SW480 (cell line): Measurements from ENCODE around the gene MAP3K21.
A peak's percentile ranks its signal among the peaks of the same experiment; 100 is the strongest.

Experiments used
- DNase-seq: peaks from one replicate; pipeline ENCODE4 v3.0.0-alpha.2; 2016; ENCODE audit warnings: low spot score

MAP3K21 gene

GRCh38 chr1:233326319-233326718 lies 1.2 kb upstream of the MAP3K21 start:
- DNase-seq: no peak

DNA sequence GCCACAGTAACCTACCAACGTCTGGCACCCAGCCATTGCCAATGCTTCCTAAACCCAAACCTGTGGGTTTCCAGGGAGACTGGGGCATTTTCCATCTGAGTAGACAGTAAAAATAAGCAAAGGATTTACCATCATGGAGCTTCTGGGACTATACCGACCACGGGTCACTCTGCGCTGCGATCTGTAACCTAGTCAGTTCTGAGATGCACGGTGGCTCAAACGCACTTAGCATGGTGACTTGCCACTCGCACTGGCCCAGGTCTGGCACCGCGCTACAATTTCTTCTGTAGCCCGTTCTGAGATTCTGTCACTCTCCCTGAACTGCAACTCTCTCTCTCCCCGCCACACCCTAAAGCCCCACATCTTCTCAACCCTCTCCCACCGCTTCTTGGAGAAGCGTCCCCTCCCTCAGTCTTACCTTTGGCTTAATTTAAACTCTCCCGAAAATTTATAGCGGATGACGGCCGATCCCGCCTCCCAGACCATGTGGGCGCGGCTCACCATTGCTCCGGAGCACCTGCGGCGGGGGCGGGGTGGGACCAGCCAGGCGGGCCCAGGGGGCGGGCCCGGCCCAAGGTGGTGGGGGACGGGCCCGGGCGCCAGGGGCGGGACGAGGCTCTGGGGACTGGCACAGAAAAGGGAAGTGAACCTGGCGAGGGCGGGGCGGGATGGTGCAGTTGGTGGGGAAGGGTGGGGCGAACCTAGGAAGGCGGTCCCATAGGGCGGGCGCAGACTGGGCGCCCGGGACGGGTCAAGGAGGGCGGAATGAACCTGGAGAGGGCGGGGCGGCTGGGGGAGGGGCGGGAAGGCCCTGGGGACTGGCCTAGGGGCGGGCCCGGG lies 493 bp upstream of the MAP3K21 start:
- peak; percentile 97 for DNase-seq

GRCh38 chr1:233328142-233328921 lies 808 bp downstream of the MAP3K21 start:
- peak; percentile 55 for DNase-seq

DNA sequence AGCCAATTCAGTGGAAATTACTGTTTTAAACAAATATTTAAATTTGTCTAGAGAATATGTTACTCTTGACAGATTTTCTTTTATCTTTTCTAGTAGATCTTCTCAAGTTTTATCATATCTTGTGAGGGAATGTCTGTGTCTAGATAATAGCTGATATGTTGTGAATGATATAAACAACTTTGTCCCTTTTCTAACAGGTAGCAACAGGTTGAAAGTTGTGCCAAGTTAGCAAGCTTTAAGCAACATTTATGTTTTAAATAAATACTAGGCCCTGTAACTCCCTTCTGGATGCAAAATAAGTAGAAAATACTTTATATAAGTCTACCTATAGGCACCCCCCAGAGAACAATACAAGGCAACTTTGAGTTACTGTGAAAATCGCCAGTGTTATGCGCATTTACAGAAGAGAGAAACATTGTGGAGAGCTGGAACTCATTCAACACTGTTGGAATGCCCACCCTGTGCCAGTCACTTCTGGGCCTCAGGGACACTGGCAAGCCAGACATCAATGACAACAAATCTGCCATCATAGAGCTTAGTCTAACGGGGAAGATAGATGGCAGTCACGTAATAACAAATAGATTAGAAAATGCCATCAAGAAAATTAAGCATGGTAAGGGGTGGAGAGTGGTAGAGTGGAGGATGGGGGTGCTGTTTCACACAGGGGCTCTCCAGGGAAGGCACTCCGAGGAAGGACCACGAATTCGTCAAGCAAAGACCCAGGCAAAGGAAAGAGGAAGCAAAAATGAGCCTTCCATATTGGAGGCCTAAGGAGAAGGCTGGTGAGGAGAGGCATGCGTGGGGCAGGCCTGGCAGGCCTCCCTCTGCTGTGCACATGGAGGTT lies 4.4 kb downstream of the MAP3K21 start:
- no peak for DNase-seq

- no peak for DNase-seq
Observed at GRCh38 chr1:233333086-233333485, 5.6 kb downstream of the MAP3K21 start.

- DNase-seq: no peak
Observed at GRCh38 chr1:233334092-233334491, 6.6 kb downstream of the MAP3K21 start.

DNA sequence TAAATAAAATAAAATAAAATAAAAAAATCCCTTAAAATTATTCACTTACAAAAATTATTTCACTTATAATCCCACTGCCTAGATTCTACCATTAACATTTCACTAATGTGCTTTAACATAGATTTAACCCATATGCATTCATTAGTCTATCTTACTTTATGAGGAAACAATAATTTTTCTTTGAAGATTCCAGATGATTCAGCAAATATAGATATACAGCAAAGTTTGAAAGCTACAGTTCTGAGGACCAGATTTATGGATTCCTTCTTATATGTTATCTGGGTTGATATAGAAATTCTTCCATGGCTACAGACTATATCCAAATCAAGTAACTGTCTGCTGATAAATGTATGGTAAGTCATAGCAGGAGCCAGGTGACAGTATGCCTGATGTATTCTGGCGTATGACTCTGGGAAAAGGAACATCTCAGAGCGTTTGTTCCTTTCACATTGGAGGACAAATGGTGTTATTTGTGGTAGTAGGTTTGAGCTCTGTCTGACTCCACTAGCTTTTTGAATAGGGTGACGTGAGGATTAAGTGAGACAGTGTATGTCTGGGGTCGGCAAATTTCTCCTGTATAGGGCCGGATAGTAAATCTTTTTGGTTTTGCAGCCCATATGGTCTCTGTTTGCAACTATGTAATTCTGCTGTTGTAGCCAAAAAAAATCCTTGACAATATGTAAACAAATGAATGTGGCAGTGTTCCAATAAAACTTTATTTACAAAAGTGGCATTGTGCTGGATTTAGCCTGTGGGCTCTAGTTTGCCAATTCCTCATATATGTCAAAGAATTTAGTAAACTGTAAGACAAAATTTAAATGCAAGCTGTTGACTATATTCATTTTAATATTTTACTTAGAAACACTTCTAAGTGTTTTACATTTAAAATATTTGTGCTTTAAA lies 9.3 kb downstream of the MAP3K21 start:
- DNase-seq: no peak

- no peak for DNase-seq
Observed at GRCh38 chr1:233337505-233337904, 10.0 kb downstream of the MAP3K21 start.

GRCh38 chr1:233338102-233338501 lies 10.6 kb downstream of the MAP3K21 start:
- no peak for DNase-seq

GRCh38 chr1:233340031-233340555 lies 12.6 kb downstream of the MAP3K21 start:
- DNase-seq: no peak

DNA sequence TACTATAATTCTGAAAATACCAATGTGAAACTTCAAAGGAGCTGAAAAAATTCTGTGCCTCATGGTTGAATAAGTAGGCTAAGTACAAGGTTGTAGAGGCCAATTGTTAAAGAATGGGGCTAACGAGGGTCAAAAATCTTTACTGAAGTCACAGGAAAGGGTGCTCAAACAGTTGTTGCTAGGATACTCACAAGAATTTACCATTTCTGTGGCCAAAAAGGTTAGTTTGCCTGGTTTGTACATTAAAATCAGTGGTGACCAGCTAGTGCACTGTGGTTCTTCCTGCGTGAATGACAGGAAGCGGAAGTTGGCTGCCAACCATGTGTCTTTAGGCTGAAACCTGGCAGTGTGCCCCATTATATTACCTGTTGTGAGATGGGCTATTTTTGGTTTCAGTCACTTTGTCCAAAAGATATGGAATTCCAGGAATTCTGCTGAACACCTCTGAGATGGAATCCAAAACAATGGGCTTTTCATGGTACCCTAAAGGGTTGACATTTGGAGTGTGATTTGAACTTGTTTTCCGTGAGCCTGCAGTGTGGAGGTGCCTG lies 13.5 kb downstream of the MAP3K21 start:
- no peak for DNase-seq

- no peak for DNase-seq
Observed at GRCh38 chr1:233342086-233342485, 14.6 kb downstream of the MAP3K21 start.

GRCh38 chr1:233343262-233343661 lies 15.7 kb downstream of the MAP3K21 start:
- no peak for DNase-seq

GRCh38 chr1:233347338-233347737 lies 19.8 kb downstream of the MAP3K21 start:
- no peak for DNase-seq

DNA sequence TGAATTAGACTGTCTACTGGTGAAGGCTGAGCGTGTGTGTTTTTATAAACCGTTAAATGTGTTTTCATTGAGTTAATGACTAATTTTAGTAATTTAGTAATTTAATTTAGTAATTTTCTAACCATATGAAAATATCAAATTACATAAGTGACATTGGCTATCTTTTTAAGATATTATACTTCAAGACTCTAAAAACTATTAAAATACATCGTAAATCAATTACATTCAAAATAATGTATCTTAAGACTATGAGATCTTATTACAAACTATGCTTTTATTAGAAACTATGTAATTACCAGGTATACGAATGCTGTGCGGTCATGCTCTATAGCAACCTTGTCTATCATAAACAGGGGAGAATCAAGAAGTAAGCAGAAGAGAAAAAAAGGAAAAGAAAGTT lies 21.6 kb downstream of the MAP3K21 start:
- DNase-seq: no peak

DNA sequence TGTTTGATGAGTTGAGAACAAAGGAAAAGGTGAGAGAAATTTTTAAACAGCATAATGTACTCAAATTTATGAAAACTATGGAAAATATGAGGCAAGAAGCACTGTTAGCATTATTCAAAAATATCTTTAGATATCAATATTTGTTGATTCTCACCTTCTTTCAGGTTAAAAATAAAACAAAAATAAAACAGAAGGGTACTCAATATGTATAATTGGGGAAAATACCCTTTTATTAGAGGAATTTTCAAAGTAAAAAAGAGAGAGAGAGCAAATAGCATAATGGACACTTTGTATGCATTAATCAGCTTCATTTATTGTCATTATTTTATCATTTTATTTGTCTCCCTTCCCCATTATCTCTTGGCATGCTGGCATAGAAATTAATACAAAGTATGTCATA lies 27.5 kb downstream of the MAP3K21 start:
- DNase-seq: no peak

GRCh38 chr1:233355841-233356704 lies 28.5 kb downstream of the MAP3K21 start:
- no peak for DNase-seq

DNA sequence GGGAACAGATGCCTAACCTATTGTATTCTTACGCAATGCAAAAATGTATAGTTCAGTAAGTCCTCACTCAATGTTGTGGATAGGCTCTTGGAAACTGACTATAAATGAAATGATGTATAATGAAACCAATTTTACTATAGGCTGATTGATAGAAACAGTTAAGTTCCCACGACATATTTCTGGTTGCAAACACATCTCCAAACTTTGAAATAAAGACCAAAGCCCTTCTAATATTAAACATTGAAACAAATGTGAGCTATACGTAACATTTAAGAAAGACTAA lies 29.1 kb downstream of the MAP3K21 start:
- no peak for DNase-seq

DNA sequence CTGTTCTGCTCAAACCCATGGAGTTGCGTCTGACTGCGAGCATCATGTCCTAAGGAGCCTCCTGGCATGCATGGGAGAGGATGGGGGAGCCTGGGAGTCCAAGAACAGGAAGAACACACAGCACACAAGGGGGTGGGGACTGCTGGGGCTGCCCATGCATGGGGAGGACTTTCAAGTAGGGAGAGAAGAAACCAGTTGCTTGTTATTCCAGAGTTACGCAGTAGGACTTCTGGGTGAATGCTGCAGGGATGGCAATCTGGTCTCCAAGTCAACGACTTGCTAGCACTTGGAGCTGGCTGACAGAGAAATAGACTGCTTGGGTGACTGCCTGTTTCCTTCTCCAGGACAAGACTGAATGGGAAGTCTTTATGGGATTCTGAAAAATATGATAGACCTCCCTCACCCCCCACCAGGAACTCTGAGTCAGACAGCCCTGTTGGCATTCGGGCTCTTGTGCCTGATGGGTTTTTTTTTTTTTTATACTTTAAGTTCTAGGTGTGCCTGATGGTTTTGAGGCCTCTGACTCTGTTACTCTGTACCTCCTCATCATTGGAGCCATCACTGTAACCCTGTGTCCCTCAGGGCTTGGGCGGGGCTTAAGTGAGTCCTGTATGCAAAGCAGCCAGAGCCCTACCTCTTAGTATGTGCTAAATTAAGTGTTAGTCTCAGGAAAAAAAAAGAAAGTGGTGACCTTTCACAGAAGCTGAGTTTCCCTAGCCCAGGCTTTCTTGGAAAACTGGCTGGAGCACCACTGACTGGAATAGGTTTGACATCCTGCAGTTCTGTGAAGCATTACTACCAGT lies 30.3 kb downstream of the MAP3K21 start:
- no peak for DNase-seq
